SIG-M5 treated with dmso at 0.1 percent for 504 hours (cell line): ENCODE results near the gene MOCOS.

ENCODE experiments used
- DNase-seq: peaks from one replicate; lab custom pipeline; 2025; ENCODE audit not compliant: unreplicated experiment; lab: John Stamatoyannopoulos, UW

The MOCOS gene

GRCh38 chr18:36299015-36299414 is 111.7 kb downstream of the MOCOS start:
- DNase-seq, result no peak

- DNase-seq, result no peak
These were observed 112.9 kb downstream of the MOCOS start for GRCh38 chr18:36300211-36300610.

- no peak for DNase-seq
These were observed 114.6 kb downstream of the MOCOS start for GRCh38 chr18:36301884-36302283.

GRCh38 chr18:36302676-36303075 is 115.4 kb downstream of the MOCOS start:
- DNase-seq, result no peak

- DNase-seq, result no peak
These were observed 116.0 kb downstream of the MOCOS start for GRCh38 chr18:36303211-36303844.

- no peak for DNase-seq
These were observed 117.4 kb downstream of the MOCOS start for GRCh38 chr18:36304723-36305122.

GRCh38 chr18:36305375-36305774 is 118.1 kb downstream of the MOCOS start:
- no peak for DNase-seq

- DNase-seq, result no peak
These were observed 120.2 kb downstream of the MOCOS start for GRCh38 chr18:36307513-36307912.

- no peak for DNase-seq
These were observed 121.6 kb downstream of the MOCOS start for GRCh38 chr18:36308711-36309435.

- no peak for DNase-seq
These were observed 122.4 kb downstream of the MOCOS start for GRCh38 chr18:36309436-36310391.

GRCh38 chr18:36311026-36311570 is 123.8 kb downstream of the MOCOS start:
- DNase-seq, result no peak

GRCh38 chr18:36312806-36313395 is 125.6 kb downstream of the MOCOS start:
- no peak for DNase-seq

GRCh38 chr18:36314098-36314497 is 126.8 kb downstream of the MOCOS start:
- no peak for DNase-seq

- DNase-seq, result no peak
These were observed 127.5 kb downstream of the MOCOS start for GRCh38 chr18:36314754-36315153.

- no peak for DNase-seq
These were observed 128.4 kb downstream of the MOCOS start for GRCh38 chr18:36315736-36316135.

GRCh38 chr18:36316246-36316645 is 128.9 kb downstream of the MOCOS start:
- no peak for DNase-seq
